GM18499 (cell line): ENCODE data around the gene IGF2BP1.
"Not testable (repeated sequence)": the region's sequence is repeated elsewhere in the genome, so short reads cannot be mapped to it uniquely, and the experiment has no call there.

Experiments
- ATAC-seq: cut with Tn5 transposase; IDR thresholded peaks from one replicate; pipeline ENCODE4 v1.9.1; 2021; ENCODE audit warnings: moderate number of reproducible peaks; ENCODE audit not compliant: insufficient read depth, unreplicated experiment

Gene IGF2BP1

GRCh38 chr17:49049265-49049664 lies 52.1 kb downstream of the IGF2BP1 start:
- ATAC-seq = no peak

DNA sequence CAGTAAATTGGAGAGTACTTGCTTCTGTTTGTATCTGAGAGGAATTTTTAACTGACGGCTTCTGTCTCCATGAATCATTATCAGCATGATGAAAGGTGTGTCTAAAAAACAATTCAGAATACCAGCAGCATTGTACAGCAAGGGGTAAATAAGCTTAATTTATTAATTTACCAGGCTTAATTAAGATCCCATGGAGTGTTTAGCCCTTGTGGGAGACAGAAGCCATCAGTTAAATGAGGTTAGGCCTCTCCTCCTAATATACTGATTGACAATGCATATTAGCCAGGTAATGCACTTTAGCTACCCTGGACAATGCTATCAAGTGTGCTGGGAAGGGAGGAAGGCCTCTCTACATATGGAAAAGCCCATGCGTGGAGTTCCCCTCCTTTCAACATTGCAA lies 53.4 kb downstream of the IGF2BP1 start:
- ATAC-seq = no peak

GRCh38 chr17:49051269-49051668 lies 54.1 kb downstream of the IGF2BP1 start:
- no peak for ATAC-seq

- no peak for ATAC-seq
These were observed 56.1 kb downstream of the IGF2BP1 start for GRCh38 chr17:49053171-49053829.

DNA sequence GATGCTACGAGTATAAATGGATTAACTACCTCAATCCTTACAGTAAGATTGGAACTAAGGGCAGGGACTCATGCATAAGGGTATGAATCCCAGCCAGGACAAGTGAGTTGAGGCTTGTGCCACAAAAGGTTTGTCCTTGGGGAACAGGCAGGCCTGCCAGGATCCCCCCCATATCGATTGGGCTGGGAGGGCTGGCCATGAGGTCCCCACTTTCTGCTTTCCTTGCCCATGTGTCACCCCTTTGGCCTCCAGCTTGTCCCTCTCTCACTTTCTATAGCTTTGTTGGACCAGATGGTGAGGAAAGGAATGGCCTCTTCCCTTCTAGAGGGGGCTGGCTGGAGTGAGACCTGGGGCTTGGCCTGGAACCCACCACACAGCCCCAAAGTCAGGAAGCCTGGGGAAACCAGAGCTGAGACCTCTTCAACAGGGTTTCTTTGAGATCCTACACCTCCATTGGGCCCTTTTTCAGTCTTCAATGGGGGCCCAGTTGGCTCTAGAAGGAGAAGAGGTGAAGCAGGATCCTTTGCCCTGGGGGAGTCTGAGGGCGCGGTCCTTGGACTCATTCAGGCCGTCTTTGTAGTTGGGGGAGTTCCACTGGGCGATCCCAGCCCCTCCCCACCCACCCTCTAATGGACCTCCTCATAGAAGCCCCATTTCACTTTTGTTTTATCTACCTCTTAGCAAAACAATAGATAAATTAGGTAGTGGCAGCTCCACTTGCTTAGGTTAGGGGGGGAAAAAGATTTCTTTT lies 57.3 kb downstream of the IGF2BP1 start:
- ATAC-seq = no peak

DNA sequence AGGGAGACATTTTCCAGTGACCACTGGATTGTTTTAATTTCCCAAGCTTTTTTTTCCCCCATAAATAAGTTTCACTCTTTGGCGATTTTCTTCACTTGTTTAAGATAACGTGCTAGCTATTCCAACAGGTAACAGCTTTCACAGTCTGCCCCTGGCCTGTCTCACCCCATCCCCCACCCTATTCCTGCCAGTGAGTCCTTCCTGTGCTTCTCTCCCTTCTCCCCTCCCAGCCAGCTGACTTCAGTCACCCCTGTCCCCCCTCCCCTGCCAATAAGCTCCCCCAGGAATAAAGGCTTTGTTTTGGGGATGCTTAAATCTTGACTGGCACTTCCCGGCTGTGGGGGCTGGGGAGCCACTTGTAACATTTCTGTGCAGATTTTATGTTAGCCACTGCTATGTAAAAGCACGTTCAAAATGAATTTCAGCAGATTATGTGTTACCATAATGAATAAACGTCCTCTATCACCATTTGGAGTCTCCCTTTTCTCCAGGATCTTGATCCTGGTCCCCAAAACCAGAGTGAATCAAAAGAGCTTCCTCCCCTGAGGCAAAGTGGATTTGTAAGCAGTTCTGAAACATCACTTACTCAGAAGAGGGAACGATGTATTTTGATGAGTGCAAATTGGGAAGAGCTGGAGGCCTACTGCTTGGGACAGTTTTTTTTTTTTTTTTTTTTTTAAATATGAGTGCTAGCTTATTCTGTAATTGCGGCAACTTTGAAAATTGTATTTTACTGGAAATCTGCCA lies 58.2 kb downstream of the IGF2BP1 start:
- no peak for ATAC-seq

- no peak for ATAC-seq
These were observed 64.3 kb downstream of the IGF2BP1 start for GRCh38 chr17:49061524-49061943.

GRCh38 chr17:49063652-49064051 lies 66.5 kb downstream of the IGF2BP1 start:
- ATAC-seq = no peak

DNA sequence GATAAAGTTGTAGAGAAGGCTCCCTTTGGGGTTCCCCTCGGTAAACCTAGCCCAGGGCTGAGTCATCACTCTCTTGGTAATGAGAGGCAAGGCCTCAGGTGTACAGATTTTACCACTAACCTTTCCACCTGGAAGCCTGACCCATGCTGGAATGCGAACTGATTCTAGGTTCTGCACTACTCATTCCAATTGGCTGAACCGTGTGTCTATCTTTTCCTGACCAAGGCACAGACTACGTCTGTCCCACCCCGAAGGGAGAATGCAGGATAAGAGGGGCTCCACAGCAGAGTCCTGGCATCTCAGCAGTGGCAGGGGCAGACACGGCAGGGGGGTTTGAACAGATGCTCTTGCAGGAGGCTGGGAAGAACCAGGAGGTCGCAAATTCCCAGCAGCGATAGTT lies 70.0 kb downstream of the IGF2BP1 start:
- ATAC-seq = no peak

DNA sequence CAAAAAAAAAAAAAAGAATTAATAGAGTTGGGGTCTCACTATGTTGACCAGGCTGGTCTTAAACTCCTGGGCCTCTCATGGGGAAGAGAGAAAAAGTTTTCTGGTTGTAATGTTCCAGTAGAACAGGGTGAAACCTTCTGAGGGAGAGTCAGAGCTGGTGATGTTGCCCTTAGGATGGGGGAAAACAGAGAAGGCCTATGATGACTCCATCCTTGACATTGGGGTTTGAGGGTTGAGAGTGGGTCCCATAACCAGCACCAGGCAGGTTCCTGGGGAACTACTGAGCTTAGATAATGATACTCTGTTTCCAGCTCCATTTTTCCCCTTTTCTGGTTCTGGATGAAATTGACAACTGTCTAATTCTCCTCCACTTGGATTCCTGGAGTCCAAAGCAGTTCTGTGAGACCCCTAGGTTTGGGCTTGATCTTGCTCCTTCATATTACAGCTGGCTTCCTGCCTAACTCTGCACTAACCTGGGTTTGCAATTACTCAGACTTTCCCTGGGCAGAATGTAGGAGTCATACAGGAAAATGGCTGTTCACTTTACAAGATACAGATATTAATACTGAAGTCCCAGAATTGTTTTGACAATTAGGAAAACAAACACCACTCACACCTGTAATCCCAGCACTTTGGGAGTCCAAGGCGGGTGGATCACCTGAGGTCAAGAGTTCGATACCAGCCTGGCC lies 72.5 kb downstream of the IGF2BP1 start:
- no peak for ATAC-seq

GRCh38 chr17:49071106-49071505 lies 73.9 kb downstream of the IGF2BP1 start:
- ATAC-seq = no peak

GRCh38 chr17:49074851-49075540 lies 77.8 kb downstream of the IGF2BP1 start:
- no peak for ATAC-seq

DNA sequence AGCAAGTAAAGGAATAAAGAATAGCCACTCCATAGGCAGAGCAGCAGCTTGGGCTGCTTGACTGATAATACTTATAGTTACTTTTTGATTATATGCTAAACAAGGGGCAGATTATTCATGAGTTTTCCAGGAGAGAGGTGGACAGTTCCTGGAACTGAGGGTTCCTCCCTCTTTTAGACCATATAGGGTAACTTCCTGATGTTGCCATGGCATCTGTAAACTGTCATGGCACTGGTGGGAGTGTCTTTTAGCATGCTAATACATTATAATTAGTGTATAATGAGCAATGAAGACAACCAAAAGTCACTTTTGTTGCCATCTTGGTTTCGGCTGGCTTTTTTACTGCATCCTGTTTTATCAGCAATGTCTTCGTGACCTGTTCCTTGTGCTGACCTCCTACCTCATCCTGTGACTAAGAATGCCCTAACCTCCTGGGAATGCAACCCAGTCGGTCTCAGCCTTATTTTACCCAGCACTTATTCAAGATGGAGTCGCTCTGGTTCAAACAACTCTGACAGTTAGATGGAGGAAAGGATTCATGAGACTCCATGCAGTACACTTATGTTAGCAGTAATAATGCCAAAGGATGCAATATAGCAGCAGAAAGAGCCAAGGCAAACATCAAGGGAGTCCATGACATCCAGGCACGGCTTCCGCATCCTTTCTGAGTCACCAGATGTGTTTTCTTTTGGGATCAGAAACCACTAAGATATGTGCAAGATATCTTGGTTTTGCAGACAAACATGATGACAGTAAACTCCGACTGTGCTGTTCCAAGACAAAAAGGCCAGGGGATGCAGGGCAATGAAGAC lies 79.6 kb downstream of the IGF2BP1 start:
- no peak for ATAC-seq

- ATAC-seq = no peak
These were observed 81.1 kb downstream of the IGF2BP1 start for GRCh38 chr17:49078248-49078647.

DNA sequence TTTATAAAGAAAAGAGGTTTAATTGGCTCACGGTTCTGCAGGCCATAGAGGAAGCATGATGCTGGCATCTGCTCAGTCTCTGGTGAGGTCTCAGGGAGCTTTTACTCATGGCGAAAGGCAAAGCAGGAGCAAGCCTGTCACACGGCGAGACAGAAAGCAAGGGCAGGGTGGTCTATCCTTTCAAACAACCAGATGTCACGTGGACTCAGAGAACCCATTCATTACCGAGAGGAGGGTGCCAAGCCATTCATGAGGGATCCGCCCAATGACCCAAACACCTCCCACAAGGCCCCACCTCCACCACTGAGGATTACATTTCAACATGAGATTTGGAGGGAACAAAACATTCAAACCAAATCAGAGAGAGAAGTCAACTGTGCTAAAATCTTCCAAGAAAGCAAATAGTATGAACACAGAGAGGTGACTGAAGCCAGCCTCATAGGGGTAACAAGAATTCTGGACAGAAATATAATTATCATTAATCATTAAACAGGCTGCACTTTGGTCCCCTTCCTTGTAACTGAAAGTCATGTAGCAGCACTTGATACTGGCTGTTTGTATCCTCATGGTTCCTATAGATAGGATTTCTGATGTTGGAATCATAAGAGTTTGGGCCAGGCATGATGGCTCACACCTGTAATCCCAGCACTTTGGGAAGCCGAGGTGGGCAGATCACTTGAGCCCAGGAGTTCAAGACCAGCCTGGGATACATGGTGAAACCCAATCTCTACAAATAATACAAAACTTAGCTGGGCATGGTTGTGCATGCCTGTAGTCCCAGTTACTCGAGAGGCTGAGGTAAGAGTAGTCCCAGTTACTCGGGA lies 82.9 kb downstream of the IGF2BP1 start:
- no peak for ATAC-seq

DNA sequence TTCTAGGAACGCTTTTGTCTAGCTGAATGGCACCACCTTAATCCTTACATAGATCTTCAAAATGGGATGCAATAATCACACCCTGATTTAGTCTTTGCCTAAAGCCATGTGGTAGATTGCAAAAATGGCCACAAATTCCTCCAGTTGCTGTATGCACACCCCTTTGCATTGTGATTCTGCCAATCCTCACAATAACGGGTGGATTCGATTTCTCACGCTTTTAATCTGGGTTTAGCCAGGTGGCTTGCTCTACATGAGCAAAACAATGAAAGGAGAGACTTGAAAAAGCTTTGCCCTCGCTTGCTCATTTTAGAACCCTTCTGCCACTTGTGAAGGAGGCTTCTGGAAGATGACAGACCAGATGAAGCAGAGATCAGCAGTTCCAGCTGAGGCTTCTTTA lies 85.0 kb downstream of the IGF2BP1 start:
- no peak for ATAC-seq

- not testable (repeated sequence) for ATAC-seq
These were observed 87.9 kb downstream of the IGF2BP1 start for GRCh38 chr17:49085046-49085445.

- ATAC-seq = no peak
These were observed 88.6 kb downstream of the IGF2BP1 start for GRCh38 chr17:49085565-49086315.
